IMR-90 (cell line): Measurements from ENCODE around the gene NR1H4. TPM values are rescaled to one million over a fixed set of nuclear protein-coding genes. Genes with fewer than 3 reads are reported as not detected.

ENCODE experiments used
- BHLHE40 ChIP-seq: fragments of 150-350 bp; IDR thresholded peaks from 2 replicates; pipeline ENCODE4 v1.6.1; 2016; ENCODE audit warnings: mild to moderate bottlenecking, low read depth, low read length
- POLR2A ChIP-seq: IDR thresholded peaks from 2 replicates; pipeline ENCODE4 v1.6.1; 2012; ENCODE audit warnings: mild to moderate bottlenecking, low read depth, low read length
- RFX5 ChIP-seq: IDR thresholded peaks from 2 replicates; pipeline ENCODE4 v1.8.0; 2012; ENCODE audit warnings: low read depth, mild to moderate bottlenecking, low read length, moderate library complexity
- SMC3 ChIP-seq: fragments of 150-350 bp; IDR thresholded peaks from 2 replicates; pipeline ENCODE4 v1.6.1; 2016; ENCODE audit warnings: low read depth, mild to moderate bottlenecking, antibody characterized with exemption, low read length, moderate library complexity
- polyA plus RNA-seq, 3 experiments: library from polyadenylated mRNA; depleted of rRNA; stranded (reverse); fragments of >200 nt; gene quantifications; 2 replicates each; pipeline ENCODE4 v1.2.3, GENCODE V29; 2012; ENCODE audit warnings: low replicate concordance in 1 of 3
- total RNA-seq: library from RNA; depleted of rRNA; stranded (reverse); fragments of >200 nt; gene quantifications from 2 replicates; pipeline ENCODE4 v1.2.3, GENCODE V29; 2012

NR1H4 gene
- total and polyA plus RNA-seq, 2 of the 4 experiments (the other 2 are of a cell fraction): not detected

- TF ChIP-seq RFX5 (no peak), BHLHE40 (peak; percentile 98), SMC3 (no peak), POLR2A (peak; percentile 59; the same call in 1 of the 2 replicates)
Measured at GRCh38 chr12:100573292-100574186, 99.9 kb downstream of the NR1H4 start, which contains the start of gene GAS2L3 (continued).
